GM12878 (cell line): Measurements from ENCODE around the gene PRRG1. TPM values are rescaled to one million over a fixed set of nuclear protein-coding genes. Genes with fewer than 3 reads are reported as not detected.

Experiments used
- ATAC-seq: fragments of 200-7000 bp; cut with Tn5 transposase; 3 replicates; pipeline ENCODE4 v1.9.1; 2020; ENCODE audit warnings: mild to moderate bottlenecking, moderate library complexity
- BruUV-seq: library from RNA; stranded (reverse); fragments of 400-500 nt; replicated peaks from 2 replicates; lab custom pipeline; 2021; lab: Mats Ljungman, UMichigan
- CTCF ChIA-PET: fragments of 300-600 bp; sonication (Branson Sonifier 250); formaldehyde crosslinking; extraction: SDS; loops from one replicate; lab custom pipeline; 2021; ENCODE audit warnings: inconsistent platforms; lab: Yijun Ruan, JAX
- POLR2A ChIA-PET: fragments of 350-600 bp; formaldehyde crosslinking; extraction: SDS; loops from one replicate; lab custom pipeline; 2021; ENCODE audit warnings: inconsistent platforms; lab: Charles Lee
- RAD21 ChIA-PET: fragments of 300-600 bp; sonication (Branson Sonifier 250); formaldehyde crosslinking; loops from one replicate; lab custom pipeline; 2023; ENCODE audit warnings: antibody characterized with exemption; ENCODE audit not compliant: unreplicated experiment; lab: Charles Lee
- SMC1A ChIA-PET: fragments of 300-600 bp; sonication (Branson Sonifier 250); formaldehyde crosslinking; loops from one replicate; lab custom pipeline; 2023; ENCODE audit not compliant: unreplicated experiment, uncharacterized antibody; lab: Charles Lee
- DNase-seq: peaks from one replicate; pipeline ENCODE4 v3.0.0-alpha.2; 2011; ENCODE audit warnings: low read depth, low spot score
- FAIRE-seq: peaks from 3 replicates; lab custom pipeline; 2011; peaks lifted over from hg19 to GRCh38; lab: Jason Lieb, UNC
- H2AFZ ChIP-seq: 2 replicates; pipeline ENCODE4 v1.6.0; 2011; ENCODE audit warnings: low read depth, low read length, control low read depth; ENCODE audit not compliant: control insufficient read depth
- H3K27ac ChIP-seq: 2 replicates; pipeline ENCODE4 v1.5.1; 2011; ENCODE audit warnings: control low read depth; ENCODE audit not compliant: control insufficient read depth, insufficient read depth
- H3K27me3 ChIP-seq, 2 experiments: replicated peaks in 1 of 2; 2 replicates each; pipeline versions ENCODE4 v1.6.0 to v1.6.1; 2011; ENCODE audit warnings: low read length in 1 of 2; ENCODE audit not compliant: control insufficient read depth in 2 of 2, insufficient read depth in 2 of 2
- H3K36me3 ChIP-seq, 2 experiments: 2 replicates each; pipeline ENCODE4 v1.5.1; 2011; ENCODE audit warnings: low read length in 1 of 2; ENCODE audit not compliant: control insufficient read depth in 2 of 2, insufficient read depth in 2 of 2
- H3K4me1 ChIP-seq: 2 replicates; pipeline ENCODE4 v1.6.1; 2011; ENCODE audit warnings: mild to moderate bottlenecking, low read length, moderate library complexity, mixed read lengths; ENCODE audit not compliant: control insufficient read depth, insufficient read depth
- H3K4me2 ChIP-seq: 2 replicates; pipeline ENCODE4 v1.6.0; 2011; ENCODE audit warnings: control low read depth; ENCODE audit not compliant: control insufficient read depth, insufficient read depth
- H3K4me3 ChIP-seq: fragments of 200-600 bp; sonication (generic); 2 replicates; pipeline ENCODE4 v1.5.1; 2016
- H3K79me2 ChIP-seq: 2 replicates; pipeline ENCODE4 v1.6.0; 2011; ENCODE audit warnings: low read length; ENCODE audit not compliant: control insufficient read depth, insufficient read depth
- H3K9ac ChIP-seq: 2 replicates; pipeline ENCODE4 v1.8.0; 2011; ENCODE audit warnings: low read length, control low read depth, mixed read lengths; ENCODE audit not compliant: control insufficient read depth, insufficient read depth
- H3K9me3 ChIP-seq: replicated peaks from 3 replicates; pipeline ENCODE4 v1.5.1; 2011; ENCODE audit warnings: mild to moderate bottlenecking, low read length; ENCODE audit not compliant: control insufficient read depth, insufficient read depth
- H4K20me1 ChIP-seq: 2 replicates; pipeline ENCODE4 v1.6.0; 2011; ENCODE audit not compliant: control insufficient read depth, insufficient read depth
- BACH1 ChIP-seq: fragments of 450-650 bp; IDR thresholded peaks from 2 replicates; pipeline ENCODE4 v1.6.1; 2017; ENCODE audit warnings: mild to moderate bottlenecking, borderline replicate concordance
- CEBPB ChIP-seq, 2 experiments: fragments of 150-350 bp in 1 of 2; IDR thresholded peaks; 2 replicates each; pipeline ENCODE4 v1.6.1; 2012 to 2014; ENCODE audit warnings: low read depth in 2 of 2, low read length in 2 of 2, borderline replicate concordance in 1 of 2, inconsistent platforms in 1 of 2
- LARP7 ChIP-seq: fragments of 450-650 bp; IDR thresholded peaks from 2 replicates; pipeline ENCODE4 v1.6.1; 2017; ENCODE audit warnings: mild to moderate bottlenecking
- MXI1 ChIP-seq: fragments of 150-350 bp; IDR thresholded peaks from 2 replicates; pipeline ENCODE4 v1.6.1; 2011; ENCODE audit warnings: low read depth, mild to moderate bottlenecking, inconsistent platforms, low read length, improper control_type of control experiment
- MYB ChIP-seq: fragments of 150-350 bp; IDR thresholded peaks from 2 replicates; pipeline ENCODE4 v1.6.1; 2014; ENCODE audit warnings: mild to moderate bottlenecking, low read depth, low read length, borderline replicate concordance
- MYC ChIP-seq: IDR thresholded peaks from 2 replicates; pipeline ENCODE4 v1.6.1; 2011; ENCODE audit warnings: mild to moderate bottlenecking, low read length, moderate library complexity, inconsistent platforms; ENCODE audit not compliant: insufficient read depth, insufficient replicate concordance, insufficient read length, severe bottlenecking
- NFXL1 ChIP-seq: fragments of 450-650 bp; IDR thresholded peaks from 2 replicates; pipeline ENCODE4 v1.6.1; 2017; ENCODE audit warnings: antibody characterized with exemption, mild to moderate bottlenecking, borderline replicate concordance
- NR2C1 ChIP-seq: fragments of 450-650 bp; IDR thresholded peaks from 2 replicates; pipeline ENCODE4 v1.6.1; 2017; ENCODE audit warnings: antibody characterized with exemption, mild to moderate bottlenecking, moderate library complexity
- RAD21 ChIP-seq: IDR thresholded peaks from 2 replicates; pipeline ENCODE4 v1.6.1; 2011; ENCODE audit warnings: mild to moderate bottlenecking, low read depth, low read length, moderate library complexity; ENCODE audit not compliant: insufficient read depth
- SMARCA5 ChIP-seq: fragments of 450-650 bp; IDR thresholded peaks from 2 replicates; pipeline ENCODE4 v1.6.1; 2017; ENCODE audit warnings: mild to moderate bottlenecking
- SREBF1 ChIP-seq: IDR thresholded peaks from 2 replicates; pipeline ENCODE4 v1.6.1; 2012; ENCODE audit warnings: mild to moderate bottlenecking, low read length
- SUZ12 ChIP-seq: fragments of 200-600 bp; sonication (generic); IDR thresholded peaks from one replicate; pipeline ENCODE4 v1.6.1; 2018; ENCODE audit warnings: antibody characterized with exemption, mild to moderate bottlenecking; ENCODE audit not compliant: unreplicated experiment
- TCF7 ChIP-seq: IDR thresholded peaks from 2 replicates; pipeline ENCODE4 v1.6.1; 2014; ENCODE audit warnings: antibody characterized with exemption, borderline replicate concordance
- ZZZ3 ChIP-seq: IDR thresholded peaks from 2 replicates; pipeline ENCODE4 v1.6.1; 2011; ENCODE audit warnings: low read depth; ENCODE audit not compliant: control insufficient read depth, insufficient read length
- WGBS: methylation state at CpG from one replicate; pipeline ENCODE4 v1.1.6; 2016; ENCODE audit warnings: low lambda C conversion rate; ENCODE audit not compliant: insufficient replicate concordance, insufficient coverage; ENCODE audit errors: missing lambda C conversion rate; 5-methylcytosine and 5-hydroxymethylcytosine counted together
- in situ Hi-C: fragments of 300-500 bp; cut with MboI; formaldehyde crosslinking; loops from 9 replicates; pipeline ENCODE4 v1.14.3; 2018; ENCODE audit warnings: mixed read lengths
- intact Hi-C: fragments of 100-400 bp; cut with micrococcal nuclease; formaldehyde crosslinking; loops from one replicate; pipeline ENCODE4 v1.14.2; 2022; ENCODE audit not compliant: unreplicated experiment
- polyA plus RNA-seq, 11 experiments: library from polyadenylated mRNA; depleted of rRNA in 4 of 11; unstranded in 6 of 11; stranded (reverse) in 5 of 11; fragments of >200 nt; fragmentation: Nextera tagmentation in 4 of 11; fragmentation: Illumina TruSeq in 1 of 11; extraction: Ambion mirVana in 4 of 11; extraction: Trizol in 1 of 11; gene quantifications; 1 replicate in 1 of 11; 2 replicates in 10 of 11; pipeline versions ENCODE4 v1.2.1 to v1.2.3, GENCODE V29; 2011 to 2016; ENCODE audit warnings: inconsistent platforms in 2 of 11, missing spikeins in 2 of 11, low read depth in 1 of 11
- total RNA-seq, 4 experiments: library from RNA; depleted of rRNA in 3 of 4; stranded (reverse); fragments of >200 nt in 3 of 4; fragmentation: Illumina TruSeq in 1 of 4; extraction: Trizol in 1 of 4; gene quantifications; 2 replicates each; pipeline versions ENCODE4 v1.2.1 to v1.2.3, GENCODE V29; 2013 to 2021
- TF ChIP-seq, protein P1 (sequence below): IDR thresholded peaks from 2 replicates; pipeline ENCODE4 v1.6.1; 2012; ENCODE audit warnings: low read depth, low read length, improper control_type of control experiment
- TF ChIP-seq, protein P2 (sequence below): fragments of 450-650 bp; conservative IDR thresholded peaks from 2 replicates; pipeline ENCODE4 v1.6.1; 2017; ENCODE audit warnings: mild to moderate bottlenecking, moderate library complexity
- TF ChIP-seq, protein P3 (sequence below): IDR thresholded peaks from 2 replicates; pipeline ENCODE4 v1.6.1; 2011; ENCODE audit warnings: low read depth, mild to moderate bottlenecking, low read length, moderate library complexity, borderline replicate concordance; ENCODE audit errors: extremely low read depth

The PRRG1 gene
- total and polyA plus RNA-seq, 10 of the 15 experiments (the other 5 are each of a cell fraction or from before 2014, with no cell fraction given) = not detected

DNA sequence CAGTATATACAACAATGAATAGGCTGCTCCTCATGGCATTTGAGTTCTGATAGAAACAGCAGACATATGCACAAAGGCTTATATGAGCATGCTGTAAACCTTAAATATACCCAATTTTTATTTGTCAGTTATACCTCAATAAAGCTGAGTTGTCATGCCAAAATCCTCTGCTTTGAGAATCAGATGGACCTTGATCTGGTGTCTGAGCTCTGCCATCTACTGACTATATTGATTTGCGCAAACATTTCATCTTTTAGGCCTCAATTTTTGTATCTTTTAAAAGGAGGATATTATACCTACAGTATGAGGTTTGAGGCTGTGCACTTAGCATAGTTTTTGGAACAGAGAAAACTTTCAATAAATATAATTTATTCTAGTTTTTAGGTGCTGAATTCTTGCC lies 85.2 kb downstream of the PRRG1 start:
- no TSS peak for BruUV-seq
- POLR2A ChIA-PET = no interaction called here
- WGBS = 100% methylated on average over 1 of the region's 1 CpG

More for the DNA sequence above, 85.2 kb downstream of the PRRG1 start:
- Histone ChIP-seq H4K20me1 (no peaks in the 10 kb centered on the region), H3K9me3 (no peaks in the 10 kb centered on the region), H3K4me2 (no peak overlapping the region), H3K4me3 (no peak overlapping the region), H3K9ac (no peak overlapping the region), H3K27me3 (no peaks in the 10 kb centered on the region), H3K27ac (no peak overlapping the region), H3K36me3 (no peaks in the 10 kb centered on the region), H3K79me2 (no peaks in the 10 kb centered on the region), H3K4me1 (no peaks in the 10 kb centered on the region), H2AFZ (no peak overlapping the region)
- no peak for FAIRE-seq
- in situ Hi-C loops (no loop called here), intact Hi-C loops (no loop called here)
- RAD21 ChIA-PET = no interaction called here
- SMC1A ChIA-PET = no interaction called here
- no peak for TF ChIP-seq BACH1
- TF ChIP-seq RAD21 = no peak
- TF ChIP-seq MYB = no peak
- no peak for TF ChIP-seq CEBPB (IDR thresholded peaks at IDR 0.05; ENCODE audit: borderline replicate concordance in 1 of 2, low read depth in 2 of 2, low read length in 2 of 2)
- TF ChIP-seq, protein P1, sequence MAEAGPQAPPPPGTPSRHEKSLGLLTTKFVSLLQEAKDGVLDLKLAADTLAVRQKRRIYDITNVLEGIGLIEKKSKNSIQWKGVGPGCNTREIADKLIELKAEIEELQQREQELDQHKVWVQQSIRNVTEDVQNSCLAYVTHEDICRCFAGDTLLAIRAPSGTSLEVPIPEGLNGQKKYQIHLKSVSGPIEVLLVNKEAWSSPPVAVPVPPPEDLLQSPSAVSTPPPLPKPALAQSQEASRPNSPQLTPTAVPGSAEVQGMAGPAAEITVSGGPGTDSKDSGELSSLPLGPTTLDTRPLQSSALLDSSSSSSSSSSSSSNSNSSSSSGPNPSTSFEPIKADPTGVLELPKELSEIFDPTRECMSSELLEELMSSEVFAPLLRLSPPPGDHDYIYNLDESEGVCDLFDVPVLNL = no peak
- no peak for TF ChIP-seq MYC
- TF ChIP-seq LARP7 = no peak
- TF ChIP-seq SMARCA5 = no peak
- TF ChIP-seq, protein P2, sequence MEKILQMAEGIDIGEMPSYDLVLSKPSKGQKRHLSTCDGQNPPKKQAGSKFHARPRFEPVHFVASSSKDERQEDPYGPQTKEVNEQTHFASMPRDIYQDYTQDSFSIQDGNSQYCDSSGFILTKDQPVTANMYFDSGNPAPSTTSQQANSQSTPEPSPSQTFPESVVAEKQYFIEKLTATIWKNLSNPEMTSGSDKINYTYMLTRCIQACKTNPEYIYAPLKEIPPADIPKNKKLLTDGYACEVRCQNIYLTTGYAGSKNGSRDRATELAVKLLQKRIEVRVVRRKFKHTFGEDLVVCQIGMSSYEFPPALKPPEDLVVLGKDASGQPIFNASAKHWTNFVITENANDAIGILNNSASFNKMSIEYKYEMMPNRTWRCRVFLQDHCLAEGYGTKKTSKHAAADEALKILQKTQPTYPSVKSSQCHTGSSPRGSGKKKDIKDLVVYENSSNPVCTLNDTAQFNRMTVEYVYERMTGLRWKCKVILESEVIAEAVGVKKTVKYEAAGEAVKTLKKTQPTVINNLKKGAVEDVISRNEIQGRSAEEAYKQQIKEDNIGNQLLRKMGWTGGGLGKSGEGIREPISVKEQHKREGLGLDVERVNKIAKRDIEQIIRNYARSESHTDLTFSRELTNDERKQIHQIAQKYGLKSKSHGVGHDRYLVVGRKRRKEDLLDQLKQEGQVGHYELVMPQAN = no peak
- no peak for TF ChIP-seq SREBF1
- no peak for TF ChIP-seq TCF7
- TF ChIP-seq, protein P3, sequence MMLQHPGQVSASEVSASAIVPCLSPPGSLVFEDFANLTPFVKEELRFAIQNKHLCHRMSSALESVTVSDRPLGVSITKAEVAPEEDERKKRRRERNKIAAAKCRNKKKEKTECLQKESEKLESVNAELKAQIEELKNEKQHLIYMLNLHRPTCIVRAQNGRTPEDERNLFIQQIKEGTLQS = no peak
- TF ChIP-seq NFXL1 = no peak
- no peak for TF ChIP-seq ZZZ3
- no peak for TF ChIP-seq MXI1
- no peak for TF ChIP-seq NR2C1
- TF ChIP-seq SUZ12 = no peak
- CTCF ChIA-PET = no interaction called here
- no peak for DNase-seq
- ATAC-seq = no peak
